Mesenteric fat pad (tissue), 1 donor: ENCODE results near the gene RRP1B. TPM values are rescaled to one million over a fixed set of nuclear protein-coding genes. Genes with fewer than 3 reads are reported as not detected.
A peak's percentile ranks its signal among the peaks of the same experiment; 100 is the strongest.
"Not testable (repeated sequence)": the region's sequence is repeated elsewhere in the genome, so short reads cannot be mapped to it uniquely, and the experiment has no call there.

ENCODE experiments used
- DNase-seq: peaks from one replicate; pipeline ENCODE4 v3.0.0-alpha.2; 2020; ENCODE audit warnings: low spot score
- total RNA-seq: library from RNA; stranded (reverse); fragmentation: NEBNext Ultra II Directional; extraction: Animal tissue kit (Norgen Biotek cat#: 25700); gene quantifications from one replicate; pipeline ENCODE4 v1.2.1, GENCODE V29; 2021
- donor health status: DM: yes; HTN: yes; CAD: no.

RRP1B gene
- total RNA-seq, 1 donor from 2014 or later: 24.3 TPM

DNA sequence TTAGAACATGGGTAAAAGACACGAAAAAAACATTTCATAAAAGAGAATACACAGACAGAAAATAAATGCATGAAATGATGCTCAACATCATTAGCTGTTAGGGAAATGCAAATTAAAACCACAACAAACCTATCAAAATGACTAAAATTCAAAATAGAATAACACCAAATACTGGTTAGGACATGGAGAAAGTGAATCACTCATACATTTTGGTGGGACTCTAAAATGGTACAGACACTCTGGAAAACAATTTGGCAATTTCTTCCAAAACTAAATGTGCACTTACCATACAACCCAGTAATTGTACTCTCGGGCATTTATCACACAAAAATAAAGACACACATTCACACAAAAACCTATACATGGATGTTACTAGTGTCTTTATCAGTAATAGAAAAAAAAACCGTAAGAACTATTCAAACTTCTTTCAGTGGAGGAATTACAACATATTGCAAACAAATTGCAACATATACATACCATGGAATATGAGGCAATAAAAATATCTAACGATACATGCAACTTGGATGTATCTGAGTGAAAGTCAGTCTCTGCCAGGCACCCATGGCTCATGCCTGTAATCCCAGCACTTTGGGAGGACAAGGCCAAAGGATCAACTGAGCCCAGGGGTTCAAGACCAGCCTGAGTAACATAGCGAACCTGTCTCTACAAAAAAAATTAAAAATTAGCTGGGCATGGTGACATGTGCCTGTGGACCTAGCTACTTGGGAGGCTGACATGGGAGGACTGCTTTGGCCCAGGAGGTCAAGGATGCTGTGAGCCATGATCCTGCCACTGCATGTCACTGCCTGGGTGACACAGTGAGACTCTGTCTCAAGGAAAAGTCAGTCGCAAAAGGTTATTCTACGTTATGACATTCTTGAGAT, 19.6 kb upstream of the RRP1B start:
- no peak for DNase-seq

DNA sequence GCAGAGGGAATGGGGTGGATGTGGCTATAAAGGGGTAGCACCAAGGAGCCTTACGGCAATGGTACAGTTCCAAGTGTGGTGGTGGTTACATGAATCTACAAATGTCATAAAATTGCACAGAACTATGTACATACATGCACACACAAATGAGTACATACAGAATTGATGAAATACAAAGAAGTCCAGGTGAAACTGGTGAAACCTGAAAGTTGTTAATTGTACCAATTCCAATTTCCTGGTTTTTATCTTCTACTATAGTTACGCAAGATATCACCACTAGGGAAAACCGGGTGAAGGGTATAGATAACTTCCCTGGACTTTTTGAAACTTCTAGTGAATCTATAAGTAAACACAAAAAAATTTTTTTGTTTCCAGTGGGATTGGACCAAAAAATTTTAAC, 19.0 kb upstream of the RRP1B start:
- DNase-seq: no peak

DNA sequence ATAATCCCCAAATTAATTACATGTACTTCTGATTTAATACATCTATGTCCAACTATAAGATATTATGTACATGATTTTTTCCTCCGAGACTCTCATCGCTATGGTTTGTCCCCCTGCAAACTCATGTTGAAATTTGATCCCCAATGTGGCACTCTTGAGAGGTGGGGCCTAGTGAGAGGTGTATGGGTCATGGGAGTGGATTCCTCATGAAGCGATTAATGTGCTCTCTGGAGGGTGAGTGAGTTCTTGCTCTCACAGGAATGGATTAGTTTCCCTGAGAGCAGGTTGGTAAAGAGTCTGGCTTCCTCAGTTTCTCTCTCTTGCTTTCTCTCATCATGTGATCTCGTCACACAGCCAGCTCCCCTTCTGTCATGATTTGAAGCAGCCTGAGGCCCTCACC, 16.2 kb upstream of the RRP1B start:
- no peak for DNase-seq

DNA sequence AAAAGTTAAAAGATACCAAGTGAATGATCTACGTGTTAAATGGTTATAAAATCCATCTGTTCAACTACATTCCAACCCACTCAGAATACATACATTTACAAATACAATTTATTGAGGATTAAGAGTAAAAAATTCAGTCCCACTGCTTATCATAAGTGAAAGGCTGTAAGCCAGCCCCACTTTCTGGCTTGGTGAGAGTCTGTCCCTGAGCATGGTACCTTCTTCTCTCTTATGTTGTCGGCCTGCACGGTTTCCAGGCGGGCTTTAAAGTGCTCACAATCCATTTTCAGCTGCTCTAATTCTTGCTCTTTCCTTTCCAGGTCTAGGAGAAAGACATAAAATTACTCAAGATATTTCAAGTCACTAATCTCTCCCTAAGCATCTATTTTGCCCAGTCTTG, 15.3 kb upstream of the RRP1B start:
- DNase-seq: no peak

DNA sequence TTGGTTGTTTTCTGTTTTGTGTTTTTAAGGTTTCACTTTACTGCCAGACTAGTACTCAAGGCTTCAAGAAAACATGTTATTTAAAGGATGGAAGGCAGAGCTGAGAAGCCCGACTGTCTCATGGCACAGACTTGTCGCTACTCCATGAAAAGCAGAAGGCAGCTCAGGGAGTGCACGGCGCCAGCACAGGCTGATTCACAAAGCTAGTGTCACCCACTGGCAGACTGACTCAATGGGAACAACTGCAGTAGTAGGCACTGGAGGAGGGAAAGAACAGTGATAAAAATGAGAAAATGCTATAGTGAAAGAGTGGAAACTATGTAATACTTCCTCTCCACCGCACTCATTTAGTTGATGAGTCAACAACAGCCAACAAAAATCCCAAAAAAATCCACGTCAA, 14.8 kb upstream of the RRP1B start:
- no peak for DNase-seq

DNA sequence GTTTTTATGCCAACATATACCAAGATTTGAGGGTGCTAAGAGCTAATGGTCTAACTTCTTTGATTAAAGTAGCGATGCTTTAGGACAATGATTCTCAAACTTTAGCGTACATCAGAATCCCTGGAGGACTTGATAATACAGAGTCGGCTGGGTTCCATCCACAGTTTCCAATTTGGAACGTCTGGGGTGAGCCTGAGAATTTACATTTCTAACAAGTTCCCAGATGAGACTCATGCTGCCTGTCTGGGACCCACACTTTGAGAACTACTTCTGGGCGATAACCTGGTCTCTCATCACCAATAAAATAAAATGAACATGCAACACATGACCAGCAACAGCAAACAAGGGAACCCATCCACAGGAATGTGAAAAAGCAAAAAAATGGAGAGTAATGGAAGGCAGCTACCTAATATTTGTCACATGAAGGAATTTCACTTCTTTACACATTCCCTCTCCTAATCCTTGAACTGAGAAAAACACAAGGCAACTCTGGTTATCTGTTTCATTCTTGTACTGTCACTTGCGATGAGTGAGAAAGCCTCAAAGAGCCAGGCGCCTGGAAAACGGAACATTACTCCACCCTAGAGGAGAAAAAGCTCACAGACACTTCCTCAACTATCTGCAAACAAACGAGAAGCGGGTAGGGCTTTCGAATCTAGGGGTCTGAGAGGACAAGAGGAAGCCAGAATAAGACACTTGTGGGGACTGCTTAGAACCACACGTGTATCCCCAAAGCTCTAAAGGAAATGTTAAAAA, 14.0 kb upstream of the RRP1B start:
- DNase-seq: no peak

DNA sequence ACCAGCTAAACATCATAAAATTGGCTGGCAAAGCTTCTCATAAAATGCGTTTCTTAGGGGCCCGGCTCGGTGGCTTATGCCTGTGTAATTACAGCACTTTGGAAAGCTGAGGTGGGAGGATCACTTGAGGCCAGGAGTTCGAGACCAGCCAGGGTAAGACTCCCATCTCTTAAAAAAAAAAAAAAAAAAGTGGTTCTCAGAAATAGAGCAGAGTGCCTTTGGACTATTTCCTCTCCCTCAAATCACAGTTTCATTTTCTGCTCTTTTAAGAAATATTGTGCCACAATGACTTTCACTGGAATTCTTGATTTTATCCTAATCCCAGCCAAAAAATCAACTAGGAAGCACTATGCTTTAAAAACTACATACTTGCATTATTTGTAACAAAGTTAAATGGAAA, 13.4 kb upstream of the RRP1B start:
- no peak for DNase-seq

DNA sequence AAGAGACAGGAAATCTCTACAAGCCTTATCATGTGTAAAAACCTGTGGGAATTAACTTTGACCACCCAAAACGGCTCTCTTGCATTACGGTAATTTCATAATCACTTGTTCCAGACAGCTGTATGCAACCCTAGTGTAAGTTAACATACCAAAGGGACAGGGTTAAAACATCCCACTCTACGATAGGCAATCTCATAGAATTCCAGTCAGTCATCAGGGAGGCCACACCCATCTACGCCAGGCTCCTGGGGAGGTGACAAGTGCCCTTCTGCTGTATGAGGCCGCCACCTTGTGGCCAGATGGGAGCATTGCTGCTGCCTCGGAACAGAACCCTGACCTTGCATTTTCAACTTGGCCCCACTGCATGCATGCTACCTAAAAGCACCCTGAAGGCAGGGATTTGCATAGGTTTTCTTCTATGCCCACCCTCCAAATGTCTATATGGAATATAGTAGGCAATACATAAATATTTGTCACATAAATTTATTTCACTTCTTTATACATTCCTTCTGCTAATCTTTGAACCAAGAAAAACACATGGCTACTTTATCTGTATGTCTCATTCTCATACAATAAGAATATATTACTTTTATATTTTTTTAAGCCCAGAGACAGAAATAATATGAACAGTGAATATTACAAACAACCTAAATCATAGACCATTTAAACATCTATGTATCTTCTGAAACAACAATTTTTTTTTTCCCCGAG, 12.7 kb upstream of the RRP1B start:
- peak; percentile 95 for DNase-seq

DNA sequence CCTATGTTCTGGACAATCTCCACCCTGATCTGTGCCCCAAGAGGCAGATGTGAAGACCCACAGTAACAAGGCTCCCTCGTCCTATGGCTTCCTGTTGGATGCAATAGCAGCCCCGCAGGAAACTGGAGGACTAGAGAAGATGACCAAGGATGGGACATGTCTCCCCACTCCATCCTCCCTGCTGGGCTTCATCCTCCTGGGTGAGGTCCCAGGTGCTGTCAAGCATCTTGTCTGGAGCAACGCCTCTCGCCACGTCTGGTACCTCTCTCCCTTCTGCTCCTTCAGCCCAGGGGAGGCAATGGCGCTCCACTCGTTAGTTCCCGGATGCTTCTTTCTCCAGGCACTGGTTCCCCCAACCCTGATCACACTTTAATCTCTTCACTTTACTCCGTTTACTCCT, 11.2 kb upstream of the RRP1B start:
- no peak for DNase-seq

DNA sequence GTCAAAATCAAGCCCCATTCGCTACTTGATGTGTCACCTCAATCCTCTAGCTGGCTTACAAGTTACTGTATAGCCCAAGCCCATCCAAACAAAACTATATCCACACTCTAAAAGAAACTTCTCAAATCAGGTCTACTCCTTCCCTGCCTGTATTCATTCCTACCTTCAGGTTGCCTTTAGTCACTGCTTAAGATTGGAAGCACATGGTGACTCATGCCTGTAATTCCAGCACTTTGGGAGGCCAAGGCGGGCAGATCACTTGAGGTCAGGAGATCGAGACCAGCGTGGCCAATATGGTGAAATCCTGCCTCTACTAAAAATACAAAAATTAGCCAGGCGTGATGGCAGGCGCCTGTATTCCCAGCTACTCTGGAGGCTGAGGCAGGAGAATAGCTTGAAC, 7.4 kb upstream of the RRP1B start:
- DNase-seq: not testable (repeated sequence)

DNA sequence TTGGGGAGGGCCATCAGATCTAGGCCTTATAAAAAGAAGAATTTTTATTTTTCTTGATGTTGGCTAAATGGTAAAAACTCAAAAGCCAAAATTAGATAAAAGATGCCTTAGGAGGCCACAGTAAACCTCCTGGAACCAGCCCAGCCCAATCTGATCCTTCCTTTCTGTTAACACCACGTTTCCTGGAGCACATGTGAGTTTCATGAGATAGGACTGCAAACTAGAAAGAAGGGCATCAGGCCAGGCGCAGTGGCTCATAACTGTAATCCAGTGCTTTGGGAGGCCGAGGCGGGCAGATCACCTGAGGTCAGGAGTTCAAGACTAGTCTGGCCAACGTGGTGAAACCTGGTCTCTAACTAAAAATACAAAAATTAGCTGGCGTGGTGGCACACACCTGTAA, 6.7 kb upstream of the RRP1B start:
- no peak for DNase-seq

DNA sequence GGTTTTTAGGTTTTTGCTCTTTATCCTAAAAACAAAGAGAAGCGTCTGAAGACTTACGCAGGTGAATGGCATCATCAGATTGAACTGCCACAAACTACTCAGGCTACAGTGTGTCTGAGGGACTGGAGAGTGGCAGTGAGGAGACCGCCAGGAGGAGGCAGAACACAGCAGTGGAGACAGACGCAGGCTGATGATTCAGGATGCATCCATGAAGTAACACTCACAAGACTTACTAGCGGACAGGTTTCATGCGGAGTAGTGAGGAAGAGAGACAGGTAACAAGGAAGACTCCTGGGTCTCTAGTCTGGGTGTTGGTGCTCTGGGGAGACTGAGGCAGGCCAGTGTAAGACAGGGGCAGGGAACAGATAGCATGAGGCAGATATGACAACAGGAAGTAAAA, 5.7 kb upstream of the RRP1B start:
- DNase-seq: no peak

DNA sequence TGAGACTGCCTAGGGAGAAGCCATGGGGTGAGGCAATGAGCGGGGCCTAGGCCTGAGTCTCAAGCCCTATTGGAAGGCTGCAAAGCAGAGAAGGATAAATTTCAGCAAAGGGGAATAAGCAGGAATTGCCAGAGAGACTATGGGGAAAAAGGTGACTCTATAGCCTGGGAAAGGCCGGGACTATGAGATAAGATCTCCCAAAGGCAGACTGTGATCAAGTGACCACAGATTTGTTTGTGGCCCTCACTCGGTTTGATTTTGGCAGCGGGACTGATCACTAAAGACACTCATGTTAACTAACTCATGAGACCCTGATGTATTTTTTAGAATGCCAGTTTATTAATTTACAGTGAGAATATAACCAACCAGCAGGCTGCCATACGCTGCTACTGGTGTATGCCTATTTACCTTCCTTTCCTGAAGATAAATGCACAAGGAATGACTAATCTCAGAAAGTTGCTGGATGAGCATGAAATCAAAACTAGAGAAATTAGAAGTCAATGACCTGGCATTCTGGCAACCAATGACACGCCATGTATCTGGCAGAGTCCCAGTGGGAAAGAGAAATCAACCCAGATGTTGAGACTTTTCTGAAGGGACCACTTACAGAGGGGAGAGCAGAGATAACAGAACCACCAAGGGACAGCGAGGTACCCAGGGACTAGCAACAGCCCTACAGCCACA, 4.4 kb upstream of the RRP1B start:
- DNase-seq: no peak

DNA sequence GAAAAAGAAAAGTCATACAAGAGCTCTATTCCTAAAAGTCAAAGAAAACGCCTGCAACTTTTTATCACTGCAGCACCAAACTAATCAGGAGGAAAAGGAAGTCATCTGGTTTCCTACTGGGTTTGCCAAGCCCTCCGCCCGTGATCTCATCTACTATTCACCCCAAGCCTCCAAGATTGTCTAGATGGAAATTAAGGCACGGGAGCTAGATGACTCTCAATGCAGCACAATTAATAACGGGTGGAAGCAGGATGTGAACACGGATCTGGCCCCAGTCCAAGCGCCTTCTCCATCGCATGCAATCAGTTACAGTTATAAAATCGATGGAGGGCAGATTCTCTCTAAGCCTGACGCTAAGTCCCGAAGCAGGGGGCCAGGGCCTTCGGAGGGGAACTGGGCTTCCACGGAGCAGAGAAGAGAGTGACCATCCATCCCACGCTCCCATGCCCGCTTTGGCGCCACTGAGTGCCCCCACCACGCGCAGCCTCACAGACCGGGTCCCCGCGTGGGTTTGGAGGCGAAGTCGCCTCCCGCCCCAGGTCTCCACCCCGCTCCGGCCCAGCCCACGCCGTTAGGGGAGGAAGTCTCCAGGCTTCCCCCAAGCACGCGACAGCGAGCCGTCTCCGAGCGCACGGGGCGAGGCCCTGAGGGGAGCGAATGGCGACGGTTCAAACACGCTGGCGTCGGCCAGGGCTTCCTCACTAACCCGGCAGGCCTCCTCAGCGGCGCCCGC, 1.8 kb upstream of the RRP1B start:
- DNase-seq: no peak

DNA sequence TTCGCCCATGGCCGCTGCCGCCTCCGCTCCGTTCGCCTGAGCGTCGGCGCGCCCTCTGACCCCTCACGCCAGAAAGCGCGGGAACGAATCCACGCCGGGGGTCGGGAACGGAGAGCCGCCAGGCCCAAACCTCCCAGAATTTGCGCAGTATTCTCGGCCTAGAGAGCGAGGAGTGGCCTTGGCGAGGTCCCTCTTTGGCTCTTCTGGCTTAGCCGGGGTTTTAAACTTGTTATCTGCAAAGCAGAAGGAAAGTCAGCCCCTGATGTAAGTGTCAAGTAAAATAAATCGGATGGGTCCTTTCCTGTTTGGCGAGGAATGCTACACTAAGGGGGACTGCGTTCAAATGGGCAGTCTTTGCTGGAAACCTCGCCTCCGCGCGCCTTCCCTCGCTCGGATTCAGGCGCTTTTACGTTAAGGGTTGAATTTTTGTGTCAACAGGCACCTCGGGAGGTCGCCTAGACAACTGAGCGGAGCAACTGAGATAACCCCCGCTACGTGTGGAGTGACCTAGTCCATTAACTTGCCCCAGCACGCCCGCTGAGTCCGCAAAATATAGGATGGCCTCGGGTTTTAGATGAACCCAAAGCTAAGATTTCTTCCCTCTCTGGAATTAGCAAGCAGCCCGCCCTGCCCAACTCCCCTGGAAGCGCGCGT, 1.1 kb upstream of the RRP1B start:
- DNase-seq: no peak

DNA sequence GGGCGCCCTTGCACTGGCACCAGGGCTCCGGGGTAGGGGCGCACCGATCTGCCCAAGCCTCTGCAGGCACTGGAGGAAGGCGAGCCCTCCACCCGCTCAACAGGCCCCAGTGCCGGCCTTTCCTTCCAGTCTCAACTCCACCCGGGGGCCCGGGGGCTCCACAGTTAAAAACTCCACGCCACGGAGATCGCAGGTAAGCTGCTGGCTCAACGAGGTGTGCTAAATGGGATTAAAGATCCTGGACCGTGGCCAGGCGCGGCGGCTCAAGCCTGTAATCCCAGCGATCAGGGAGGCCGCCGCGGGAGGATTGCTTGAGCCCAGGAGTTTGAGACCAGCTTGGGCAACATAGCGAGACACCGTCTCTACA, 608 bp upstream of the RRP1B start:
- no peak for DNase-seq

DNA sequence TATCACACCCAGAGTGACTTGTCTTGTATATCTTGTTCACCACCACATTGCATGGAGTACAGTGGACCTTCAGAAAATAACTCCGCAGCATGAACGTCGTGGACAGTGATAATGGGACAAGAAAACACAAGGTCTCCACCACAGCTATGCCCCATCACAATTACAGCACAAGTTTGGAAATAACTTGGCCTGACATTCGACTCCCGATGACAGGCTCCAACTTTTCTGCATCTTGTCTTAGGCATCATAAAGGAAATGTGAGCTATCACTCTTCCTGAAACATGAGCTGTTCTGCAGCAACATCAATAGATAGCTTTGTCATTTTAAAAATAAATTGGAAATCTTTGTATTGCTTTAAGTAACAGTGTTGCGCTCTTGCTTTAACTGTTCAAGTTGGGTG, 2.9 kb downstream of the RRP1B start:
- DNase-seq: no peak

DNA sequence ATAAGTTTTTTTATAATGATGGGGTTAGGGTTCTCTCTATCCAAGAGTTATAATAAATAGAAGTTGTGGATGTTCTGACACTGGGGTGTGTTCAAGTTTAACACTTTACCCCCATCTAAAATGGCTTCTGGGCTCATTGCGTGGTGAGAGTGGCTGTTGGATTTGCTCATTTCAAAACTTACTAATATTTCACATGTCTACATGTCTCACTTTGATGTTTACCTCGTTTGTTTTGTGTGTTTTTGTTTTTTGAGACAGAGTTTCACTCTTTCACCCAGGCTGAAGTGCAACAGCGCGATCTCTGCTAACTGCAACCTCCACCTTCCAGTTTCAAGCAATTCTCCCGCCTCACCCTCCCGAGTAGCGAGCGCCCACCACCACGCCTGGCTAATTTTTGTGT, 3.7 kb downstream of the RRP1B start:
- no peak for DNase-seq

DNA sequence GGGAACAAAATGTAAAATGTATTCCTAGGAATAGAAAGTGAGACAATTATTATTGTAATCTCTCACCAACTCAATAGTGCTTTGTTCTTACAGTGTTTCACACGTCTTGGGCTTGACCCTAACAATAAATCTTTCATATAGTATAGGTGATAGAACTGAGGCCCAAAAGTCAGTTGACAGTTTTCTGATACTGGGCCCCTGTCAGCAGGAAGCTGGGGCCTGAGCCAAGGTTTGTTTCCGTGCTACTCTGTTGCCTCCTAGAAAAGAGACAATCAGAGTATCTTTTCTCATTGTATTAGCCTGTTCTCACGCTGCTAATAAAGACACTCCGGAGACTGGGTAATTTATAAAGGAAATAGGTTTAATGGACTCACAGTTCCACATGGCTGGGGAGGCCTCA, 5.0 kb downstream of the RRP1B start:
- no peak for DNase-seq

DNA sequence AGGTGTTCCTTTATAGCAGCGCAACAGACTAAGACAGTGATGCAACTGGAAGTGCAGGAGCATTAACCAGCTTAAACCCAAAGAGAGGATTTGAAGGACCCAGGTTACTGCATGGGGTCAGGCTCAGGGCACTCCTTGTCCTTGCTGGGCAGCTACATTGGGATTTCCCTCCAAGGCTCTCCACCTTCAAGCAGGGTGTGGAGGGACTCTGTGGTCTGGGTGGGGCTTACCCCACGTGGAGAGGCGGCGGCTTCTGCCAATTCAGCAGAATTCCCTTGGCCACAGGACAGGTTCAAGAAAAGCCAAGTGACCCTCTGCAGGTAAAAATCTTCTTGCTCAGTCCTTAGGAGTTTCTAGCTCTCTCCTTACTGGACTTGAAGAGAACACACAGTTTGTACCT, 6.5 kb downstream of the RRP1B start:
- no peak for DNase-seq
